ENCODE results near the gene UTP4.

DNA sequence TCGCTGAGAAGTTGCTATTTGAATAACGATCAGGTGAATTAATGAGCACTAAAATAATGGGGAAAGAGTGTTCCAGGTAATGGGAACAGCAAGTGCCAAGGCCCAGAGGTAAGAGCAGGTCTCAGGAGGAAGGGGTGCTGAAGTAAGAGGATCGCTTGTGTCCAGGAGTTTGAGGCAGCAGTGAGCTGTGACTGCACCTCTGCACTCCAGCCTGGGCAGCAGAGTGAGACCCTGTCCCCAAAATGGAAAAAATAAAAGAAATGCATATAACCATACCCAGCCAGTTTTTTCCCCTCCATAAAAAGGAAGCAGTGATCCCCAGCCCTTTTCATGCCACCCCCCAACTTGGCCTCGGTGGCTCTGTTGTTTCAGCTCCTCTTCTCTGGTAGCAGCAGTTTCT, 43.8 kb upstream of the UTP4 start:
- TF ChIP-seq POLR2A (IDR thresholded peaks at IDR 0.05) (no peak), CTCF (IDR thresholded peaks at IDR 0.05 in 8 of 11, conservative IDR thresholded peaks at IDR 0.05 in 3 of 11) (no peak), POLR2AphosphoS5 (IDR thresholded peaks at IDR 0.05) (no peak)
